ENCODE data around the gene POLR3A.
"Not testable (repeated sequence)": the region's sequence is repeated elsewhere in the genome, so short reads cannot be mapped to it uniquely, and the experiment has no call there.

The POLR3A gene

DNA sequence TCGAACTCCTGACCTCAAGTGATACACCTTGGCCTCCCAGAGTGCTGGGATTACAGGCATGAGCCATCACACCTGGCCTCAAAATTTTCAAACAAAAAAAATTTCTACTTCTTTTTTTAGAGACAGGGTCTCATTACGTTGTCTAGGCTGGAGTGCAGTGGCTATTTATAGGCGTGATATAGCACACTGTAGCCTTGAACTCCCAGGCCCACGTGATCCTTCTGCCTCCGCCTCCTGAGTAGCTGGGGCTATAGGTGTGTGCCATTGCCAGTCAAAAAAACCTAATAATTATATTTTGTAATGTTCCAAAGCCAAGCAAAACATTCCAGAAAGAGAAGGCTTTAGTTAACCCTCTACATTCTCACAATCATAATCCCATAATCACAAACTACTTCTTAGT is 13.8 kb downstream of the POLR3A start:
- no peak for DNase-seq

- DNase-seq = no peak
Measured at GRCh38 chr10:78013564-78013963, 15.8 kb downstream of the POLR3A start.

DNA sequence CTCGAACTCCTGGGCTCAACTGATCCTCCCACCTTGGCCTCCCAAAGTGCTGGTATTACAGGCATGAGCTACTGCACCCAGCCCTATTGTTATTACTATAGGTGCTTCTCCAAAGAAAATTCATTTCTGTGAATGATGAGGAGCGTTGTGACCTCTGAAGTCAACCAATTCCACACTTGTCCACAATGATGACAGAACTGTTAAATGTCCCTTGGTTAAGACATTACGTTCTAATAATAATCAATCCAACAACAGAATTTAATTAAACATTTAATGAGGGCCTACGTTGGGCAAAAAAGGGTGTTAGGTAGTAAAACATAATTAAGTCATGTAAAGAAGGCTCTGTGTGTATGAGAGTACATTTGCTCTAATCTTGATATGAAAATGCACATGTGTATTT is 18.2 kb downstream of the POLR3A start:
- DNase-seq = no peak

- DNase-seq = no peak
Measured at GRCh38 chr10:78010278-78010677, 19.0 kb downstream of the POLR3A start.

DNA sequence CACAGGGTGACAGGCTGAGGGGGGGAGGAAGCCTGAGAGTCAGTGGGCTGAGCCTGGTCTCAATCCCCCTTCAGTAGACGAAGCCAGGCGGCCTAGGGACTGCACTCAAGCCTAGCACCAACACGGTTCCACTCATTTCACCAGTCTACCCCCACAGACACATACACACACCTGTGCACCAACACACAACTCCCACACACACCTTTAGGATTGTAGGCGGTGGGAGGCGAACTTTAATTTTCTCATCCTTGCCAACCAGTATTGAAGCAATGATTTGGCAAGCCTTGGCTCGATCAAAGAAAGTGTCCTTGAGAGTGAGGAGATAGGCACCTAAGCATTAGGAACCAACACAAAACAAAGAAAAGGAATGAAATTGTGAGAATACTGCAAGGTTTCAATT is 19.7 kb downstream of the POLR3A start:
- DNase-seq = no peak

DNA sequence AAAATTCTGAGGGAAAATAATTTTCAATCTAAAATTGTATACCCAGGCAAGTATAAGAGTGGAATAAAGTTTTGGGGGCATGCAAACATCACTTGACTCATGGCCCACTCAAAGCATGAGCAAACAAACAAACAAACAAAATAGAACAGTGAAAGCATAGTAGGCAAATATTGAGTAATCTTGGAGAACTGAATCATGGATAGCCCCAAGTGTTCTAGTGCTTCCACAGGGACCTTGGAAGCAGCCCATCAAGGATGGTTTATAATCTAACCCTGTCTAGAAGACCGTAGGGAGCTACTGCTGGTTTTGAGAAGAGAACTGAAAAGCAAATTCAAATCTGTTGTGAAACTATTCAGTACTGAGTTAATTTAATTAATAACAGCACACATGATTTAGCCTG is 22.1 kb downstream of the POLR3A start:
- DNase-seq = no peak

DNA sequence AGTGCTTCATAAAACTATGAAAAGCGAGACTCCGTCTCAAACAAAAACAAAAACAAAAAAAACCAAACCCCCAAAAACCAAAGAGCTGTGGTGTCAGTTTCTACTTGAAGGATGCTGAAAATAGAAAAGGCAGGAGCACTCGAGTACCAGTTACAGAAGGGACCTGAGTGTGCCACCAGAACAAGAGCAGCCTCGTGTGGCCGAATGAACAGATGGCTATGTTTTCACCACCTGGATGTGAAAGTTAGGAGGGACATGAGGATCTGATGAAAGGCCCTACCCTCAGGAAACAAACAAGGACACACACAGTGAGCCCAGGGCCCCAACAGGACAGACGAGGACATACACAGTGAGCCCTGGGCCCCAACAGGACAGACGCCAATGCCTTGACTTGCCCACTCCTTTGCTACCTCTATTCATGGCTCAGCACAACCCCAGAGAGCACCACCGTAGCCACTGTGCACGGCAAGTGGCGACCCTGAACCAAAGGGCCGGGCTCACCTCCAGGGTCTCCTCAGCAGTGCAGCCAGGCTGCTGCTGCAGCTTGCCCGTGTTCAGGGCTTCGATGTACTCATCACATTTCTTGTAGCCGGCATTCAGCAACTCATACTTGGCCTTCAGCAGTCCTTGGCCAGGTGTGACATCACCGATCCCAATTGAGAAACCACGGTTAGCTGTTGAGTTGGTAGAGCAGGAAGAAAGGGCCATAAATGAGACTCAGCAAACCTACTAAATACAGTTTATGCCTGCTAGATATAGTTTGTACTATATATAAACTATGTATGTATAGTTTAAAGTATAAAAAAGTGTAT is 24.9 kb downstream of the POLR3A start:
- no peak for DNase-seq

DNA sequence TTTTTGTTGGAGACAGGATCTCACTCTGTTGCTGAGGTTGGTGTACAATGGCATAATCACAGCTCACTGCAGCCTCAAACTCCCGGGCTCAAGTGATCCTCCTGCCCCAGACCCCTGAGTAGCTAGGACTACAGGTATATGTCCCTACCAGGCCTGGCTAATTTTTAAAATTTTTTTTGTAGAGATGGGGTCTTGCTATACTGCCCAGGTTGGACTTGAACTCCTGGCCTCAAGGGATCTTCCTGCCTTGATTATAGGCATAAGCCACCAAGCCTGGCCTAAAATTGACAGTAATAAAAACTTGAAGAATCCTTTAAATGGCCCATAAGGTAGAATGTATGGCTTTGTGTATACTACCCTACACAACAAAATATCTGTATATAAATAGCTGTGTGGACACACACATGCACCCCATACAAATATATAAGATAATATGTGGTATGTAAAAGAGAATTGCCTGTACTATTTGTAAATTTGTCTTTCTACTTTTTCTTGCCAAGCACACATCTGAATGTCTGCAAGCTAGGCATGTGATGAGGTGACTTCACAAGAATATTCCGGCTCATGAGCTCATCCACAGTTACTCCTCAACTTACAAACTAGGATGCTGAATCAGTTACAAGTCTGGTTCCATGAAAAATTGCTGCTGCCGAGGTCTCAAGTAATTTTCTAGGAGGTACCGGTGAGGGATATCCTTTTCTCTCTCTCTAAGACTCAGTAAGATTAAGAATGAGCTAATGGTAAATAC is 26.6 kb downstream of the POLR3A start:
- no peak for DNase-seq

GRCh38 chr10:78000956-78001472 is 28.3 kb downstream of the POLR3A start:
- DNase-seq = no peak

GRCh38 chr10:78000206-78000605 is 29.1 kb downstream of the POLR3A start:
- DNase-seq = no peak

- DNase-seq = not testable (repeated sequence)
Measured at GRCh38 chr10:77998780-77999179, 30.5 kb downstream of the POLR3A start.

DNA sequence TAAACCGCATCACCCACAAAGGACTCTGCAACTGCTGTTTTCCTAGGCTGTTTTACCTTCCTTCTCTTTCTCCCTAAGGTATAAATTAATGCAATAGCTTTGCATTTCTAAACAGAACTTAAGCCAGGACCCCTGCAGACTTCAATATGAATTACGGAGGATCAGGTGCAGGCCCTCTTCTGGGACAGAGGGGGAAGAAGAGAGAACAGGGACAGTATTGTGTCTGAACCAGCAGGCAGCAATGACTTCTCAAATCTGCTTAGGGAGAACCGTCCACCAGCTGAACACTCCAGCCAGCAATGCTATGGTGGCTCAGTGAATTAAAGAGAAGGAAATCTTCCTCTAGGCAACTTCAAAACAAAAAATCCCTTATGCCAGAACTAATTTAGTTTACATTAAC is 35.7 kb downstream of the POLR3A start:
- DNase-seq = no peak

DNA sequence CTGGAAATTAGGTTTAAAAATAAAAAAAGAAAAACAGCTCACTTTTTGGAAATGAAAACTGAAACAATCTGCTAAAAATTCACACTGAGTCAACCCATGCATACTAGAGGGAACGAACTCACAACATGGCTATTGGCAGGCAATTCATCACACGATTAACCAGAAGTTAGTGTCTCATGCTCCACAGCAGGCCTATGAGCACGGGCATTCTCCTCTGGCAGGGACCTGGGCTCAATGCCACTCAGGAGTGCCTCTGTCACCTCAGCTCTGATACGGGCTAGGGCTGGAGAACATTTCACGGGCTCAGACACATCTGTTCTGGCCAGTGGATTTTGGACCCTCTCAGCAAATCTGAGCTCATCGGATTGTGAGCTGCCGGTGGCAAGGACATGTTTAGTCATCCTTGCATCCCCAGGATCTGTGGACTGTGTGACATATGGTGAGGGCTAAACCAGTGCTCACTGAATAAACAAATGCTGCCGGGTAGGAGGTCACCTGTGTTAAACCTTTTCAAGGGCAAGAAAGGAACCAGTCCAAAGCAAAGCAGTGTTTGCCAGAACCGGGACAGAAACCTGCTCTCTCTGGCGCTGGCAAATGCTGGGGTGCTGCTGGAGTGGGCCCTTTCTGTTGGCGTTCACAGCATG is 40.1 kb downstream of the POLR3A start:
- no peak for DNase-seq

- DNase-seq = no peak
Measured at GRCh38 chr10:77987671-77988255, 41.6 kb downstream of the POLR3A start.

- no peak for DNase-seq
Measured at GRCh38 chr10:77984986-77985385, 44.3 kb downstream of the POLR3A start.

GRCh38 chr10:77983384-77984341 is 45.7 kb downstream of the POLR3A start:
- no peak for DNase-seq

- DNase-seq = no peak
Measured at GRCh38 chr10:77981281-77981680, 48.0 kb downstream of the POLR3A start.

- no peak for DNase-seq
Measured at GRCh38 chr10:77979221-77979620, 50.1 kb downstream of the POLR3A start.

DNA sequence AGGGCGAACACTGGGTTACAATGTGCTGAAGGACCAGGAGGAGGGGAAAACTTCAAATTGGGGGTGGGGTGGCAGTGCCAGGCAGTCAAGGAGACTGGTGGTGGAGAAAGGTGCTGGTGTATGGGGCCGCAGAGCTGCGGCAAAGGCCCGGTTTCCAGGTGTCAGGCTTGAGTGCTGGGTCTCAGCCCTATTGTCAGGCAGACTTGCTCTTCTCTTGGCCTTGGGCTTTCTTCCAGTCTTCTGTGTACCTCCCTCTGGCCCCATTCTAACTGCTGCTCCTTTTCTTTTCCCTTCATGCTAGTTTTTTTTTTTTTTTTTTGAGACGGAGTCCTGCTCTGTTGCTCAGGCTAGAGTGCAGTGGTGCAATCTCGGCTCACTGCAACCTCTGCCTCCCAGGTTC is 51.0 kb downstream of the POLR3A start:
- DNase-seq = no peak

GRCh38 chr10:77977934-77978333 is 51.4 kb downstream of the POLR3A start:
- no peak for DNase-seq

- DNase-seq = no peak
Measured at GRCh38 chr10:77977016-77977415, 52.3 kb downstream of the POLR3A start.

DNA sequence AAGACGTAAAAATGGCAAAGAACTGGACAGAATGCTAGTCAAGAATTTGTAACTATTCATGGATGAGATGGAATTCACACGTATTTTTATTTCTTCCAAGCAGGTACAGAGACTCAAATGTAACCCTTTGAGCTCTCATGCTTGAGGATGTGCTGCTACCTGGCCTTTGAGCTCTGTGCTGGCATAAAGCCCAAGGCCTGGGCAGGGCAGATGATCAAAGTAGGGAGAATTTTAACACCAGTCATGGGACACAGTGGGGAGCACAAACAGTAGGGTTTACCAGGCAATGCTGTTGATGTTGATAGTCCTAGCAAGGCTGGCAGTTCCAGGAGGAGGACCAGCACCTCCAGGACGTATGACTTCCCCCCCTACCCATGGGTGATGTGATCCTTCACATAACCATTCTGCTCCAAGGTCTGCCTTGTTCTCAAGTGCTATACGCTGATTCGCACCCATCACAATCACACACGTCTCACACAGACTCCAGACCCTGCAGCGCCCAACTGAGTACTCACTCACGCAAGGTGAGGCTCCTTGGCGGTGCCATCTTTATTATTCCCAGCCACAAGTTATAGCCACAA is 54.1 kb downstream of the POLR3A start:
- DNase-seq = no peak
